ENCODE data around the gene DOP1B.
"Not testable (repeated sequence)": the region's sequence is repeated elsewhere in the genome, so short reads cannot be mapped to it uniquely, and the experiment has no call there.

DOP1B gene

GRCh38 chr21:36175771-36176565 is 19.3 kb downstream of the DOP1B start:
- DNase-seq (ENCODE audit: low read depth) = no peak

- DNase-seq (ENCODE audit: low read depth) = no peak
These were observed 21.7 kb downstream of the DOP1B start for GRCh38 chr21:36178349-36178748.

GRCh38 chr21:36179145-36179544 is 22.5 kb downstream of the DOP1B start:
- no peak for DNase-seq (ENCODE audit: low read depth)

GRCh38 chr21:36180963-36181362 is 24.3 kb downstream of the DOP1B start:
- no peak for DNase-seq (ENCODE audit: low read depth)

- DNase-seq (ENCODE audit: low read depth) = no peak
These were observed 26.6 kb downstream of the DOP1B start for GRCh38 chr21:36183144-36183795.

- no peak for DNase-seq (ENCODE audit: low read depth)
These were observed 27.9 kb downstream of the DOP1B start for GRCh38 chr21:36184545-36184944.

GRCh38 chr21:36185523-36185922 is 28.9 kb downstream of the DOP1B start:
- no peak for DNase-seq (ENCODE audit: low read depth)

GRCh38 chr21:36186081-36186480 is 29.5 kb downstream of the DOP1B start:
- DNase-seq (ENCODE audit: low read depth) = no peak

- DNase-seq (ENCODE audit: low read depth) = no peak
These were observed 30.1 kb downstream of the DOP1B start for GRCh38 chr21:36186506-36187399.

GRCh38 chr21:36188081-36188681 is 31.6 kb downstream of the DOP1B start:
- DNase-seq (ENCODE audit: low read depth) = no peak

GRCh38 chr21:36188937-36189336 is 32.3 kb downstream of the DOP1B start:
- no peak for DNase-seq (ENCODE audit: low read depth)

- no peak for DNase-seq (ENCODE audit: low read depth)
These were observed 34.1 kb downstream of the DOP1B start for GRCh38 chr21:36190736-36191135.

GRCh38 chr21:36193200-36193599 is 36.6 kb downstream of the DOP1B start:
- DNase-seq (ENCODE audit: low read depth) = no peak

- no peak for DNase-seq (ENCODE audit: low read depth)
These were observed 37.4 kb downstream of the DOP1B start for GRCh38 chr21:36194024-36194423.

- no peak for DNase-seq (ENCODE audit: low read depth)
These were observed 39.0 kb downstream of the DOP1B start for GRCh38 chr21:36195613-36196012.

GRCh38 chr21:36199021-36199420 is 42.4 kb downstream of the DOP1B start:
- DNase-seq (ENCODE audit: low read depth) = no peak

- not testable (repeated sequence) for DNase-seq (ENCODE audit: low read depth)
These were observed 43.0 kb downstream of the DOP1B start for GRCh38 chr21:36199575-36199974.

- DNase-seq (ENCODE audit: low read depth) = no peak
These were observed 43.5 kb downstream of the DOP1B start for GRCh38 chr21:36200081-36200561.

GRCh38 chr21:36202726-36203602 is 46.3 kb downstream of the DOP1B start:
- DNase-seq (ENCODE audit: low read depth) = no peak

- peak; percentile 29 for DNase-seq (ENCODE audit: low read depth)
These were observed 46.9 kb downstream of the DOP1B start for GRCh38 chr21:36203603-36203889.

- DNase-seq (ENCODE audit: low read depth) = no peak
These were observed 48.4 kb downstream of the DOP1B start for GRCh38 chr21:36204980-36205379.

Measured in stimulated activated CD8-positive, alpha-beta memory T cell treated with anti-CD3 and anti-CD28 coated beads, Interleukin-4, amount 100 ng/mL, for 24 hours (primary cell).